Sigmoid colon (tissue), 7 donors: ENCODE data around the gene TMPRSS11F. TPM values are rescaled to one million over a fixed set of nuclear protein-coding genes. Genes with fewer than 3 reads are reported as not detected.
"Not testable (repeated sequence)": the region's sequence is repeated elsewhere in the genome, so short reads cannot be mapped to it uniquely, and the experiment has no call there.

Source experiments
- DNase-seq: peaks from one replicate; pipeline ENCODE4 v3.0.0-alpha.2; 2019
- H3K27ac ChIP-seq, 4 donors: fragments of 200-600 bp; sonication (generic); one replicate each; pipeline ENCODE4 v1.5.1; 2016 to 2019; ENCODE audit warnings: mild to moderate bottlenecking in 1 of 4
- H3K27me3 ChIP-seq, 3 donors: fragments of 200-600 bp; sonication (generic); one replicate each; pipeline ENCODE4 v1.5.1; 2019; ENCODE audit warnings: mild to moderate bottlenecking in 1 of 3
- H3K36me3 ChIP-seq, 4 donors: fragments of 200-600 bp; sonication (generic); one replicate each; pipeline ENCODE4 v1.5.1; 2016 to 2019
- H3K4me1 ChIP-seq, 4 donors: fragments of 200-600 bp; sonication (generic); one replicate each; pipeline ENCODE4 v1.5.1; 2017 to 2019
- H3K4me3 ChIP-seq, 4 donors: fragments of 200-600 bp; sonication (generic); one replicate each; pipeline ENCODE4 v1.5.1; 2017 to 2019; ENCODE audit warnings: mild to moderate bottlenecking in 2 of 4, moderate library complexity in 1 of 4
- H3K9me3 ChIP-seq, 4 donors: fragments of 200-600 bp in 3 of 4; sonication (generic) in 3 of 4; one replicate each; pipeline versions ENCODE4 v1.5.1 to v1.6.1; 2013 to 2019
- CTCF ChIP-seq, 4 experiments: fragments of 450-650 bp in 3 of 4; fragments of 200-600 bp in 1 of 4; IDR thresholded peaks; one replicate each; pipeline ENCODE4 v1.5.1; 2016 to 2019; ENCODE audit warnings: antibody characterized with exemption in 4 of 4, mild to moderate bottlenecking in 3 of 4, moderate library complexity in 2 of 4
- EP300 ChIP-seq, 4 donors: sonication (generic); formaldehyde crosslinking; IDR thresholded peaks; one replicate each; pipeline ENCODE4 v1.6.1; 2017; ENCODE audit warnings: antibody characterized with exemption in 4 of 4
- POLR2A ChIP-seq, 2 donors: fragments of 450-650 bp; IDR thresholded peaks; one replicate each; pipeline ENCODE4 v1.6.1; 2016; ENCODE audit warnings: antibody characterized with exemption in 2 of 2, mild to moderate bottlenecking in 2 of 2, moderate library complexity in 2 of 2
- POLR2AphosphoS5 ChIP-seq, 4 donors: sonication (generic); formaldehyde crosslinking; IDR thresholded peaks; one replicate each; pipeline ENCODE4 v1.6.1; 2017; ENCODE audit warnings: antibody characterized with exemption in 4 of 4
- WGBS, 2 donors: extraction: QIAGEN DNeasy Blood & Tissue Kit; methylation state at CpG; one replicate each; pipeline ENCODE4 v1.1.7; 2013; 5-methylcytosine and 5-hydroxymethylcytosine counted together
- intact Hi-C: fragments of 100-400 bp; cut with DNase I; formaldehyde crosslinking; loops from one replicate; pipeline ENCODE4 v1.15.1; 2023
- polyA plus RNA-seq, 3 donors: library from polyadenylated mRNA; stranded (reverse); fragments of 200-250 nt; gene quantifications; one replicate each; pipeline ENCODE4 v1.2.3, GENCODE V29; 2013
- total RNA-seq, 4 donors: library from RNA; depleted of rRNA; stranded (reverse); fragments of >200 nt; gene quantifications; one replicate each; pipeline ENCODE4 v1.1.0, GENCODE V29; 2016
- donor health status: healthy with polysubstance abuse.
- donor health status: Bipolar disorder and iron deficiency.
- donor health status: healthy.

TMPRSS11F gene
- total RNA-seq = not detected
- polyA plus RNA-seq = not detected

- WGBS, 2 donors = 27 to 43% methylated on average over 3 of the region's 3 CpGs
- TF ChIP-seq CTCF (IDR thresholded peaks at IDR 0.05) (no peak), EP300 (IDR thresholded peaks at IDR 0.05) (no peak), POLR2A (IDR thresholded peaks at IDR 0.05) (no peak), POLR2AphosphoS5 (IDR thresholded peaks at IDR 0.05) (no peak)
- Histone ChIP-seq H3K27me3 (no peaks in the 10 kb centered on the region), H3K4me3 (no peak within 1 kb of the TSS), H3K27ac (no peak within 1 kb of the TSS), H3K9me3 (no peaks in the 10 kb centered on the region), H3K4me1 (no peaks in the 10 kb centered on the region), H3K36me3 (no peaks in the 10 kb centered on the region)
- intact Hi-C loops = no loop called here
- DNase-seq = no peak
These were observed at the start of gene TMPRSS11F for GRCh38 chr4:68129793-68130192. TSS of gene TMPRSS11F (minus strand) at chr4:68129869. CDS start at chr4:68129820, 49 bp downstream.

GRCh38 chr4:68176904-68177303 lies 47.2 kb upstream of the TMPRSS11F start:
- TF ChIP-seq POLR2A (IDR thresholded peaks at IDR 0.05) = no peak
- no peak for TF ChIP-seq CTCF (IDR thresholded peaks at IDR 0.05)
- no peak for TF ChIP-seq EP300 (IDR thresholded peaks at IDR 0.05)
- no peak for TF ChIP-seq POLR2AphosphoS5 (IDR thresholded peaks at IDR 0.05)
- WGBS, 2 donors = 24 to 56% methylated on average over 2 of the region's 2 CpGs
- Histone ChIP-seq H3K4me3 (no peak overlapping the region), H3K27ac (no peak overlapping the region), H3K27me3 (no peaks in the 10 kb centered on the region), H3K4me1 (no peaks in the 10 kb centered on the region), H3K9me3 (no peaks in the 10 kb centered on the region), H3K36me3 (no peaks in the 10 kb centered on the region)
- no peak for DNase-seq
- intact Hi-C loops = loop anchor here (10.0 kb wide), 1 partner anchor 432 kb away; no protein-coding TSS in a partner anchor

GRCh38 chr4:68176500-68176899 lies 46.8 kb upstream of the TMPRSS11F start:
- Histone ChIP-seq H3K9me3 (no peaks in the 10 kb centered on the region), H3K4me1 (no peaks in the 10 kb centered on the region), H3K36me3 (no peaks in the 10 kb centered on the region), H3K4me3 (no peak overlapping the region), H3K27ac (no peak overlapping the region), H3K27me3 (no peaks in the 10 kb centered on the region)
- TF ChIP-seq EP300 (IDR thresholded peaks at IDR 0.05) (no peak), POLR2A (IDR thresholded peaks at IDR 0.05) (no peak), POLR2AphosphoS5 (IDR thresholded peaks at IDR 0.05) (no peak), CTCF (IDR thresholded peaks at IDR 0.05) (no peak)
- DNase-seq = no peak
- intact Hi-C loops = loop anchor here (10.0 kb wide), 1 partner anchor 432 kb away; no protein-coding TSS in a partner anchor
- WGBS, 2 donors = 16 to 49% methylated on average over 1 of the region's 1 CpG

GRCh38 chr4:68175562-68176155 lies 46.0 kb upstream of the TMPRSS11F start:
- TF ChIP-seq CTCF (IDR thresholded peaks at IDR 0.05) = peak in 1 of 4 experiments; percentile 29
- TF ChIP-seq POLR2AphosphoS5 (IDR thresholded peaks at IDR 0.05) = no peak
- 35 to 37% methylated on average over 6 of the region's 6 CpGs for WGBS, 2 donors
- Histone ChIP-seq H3K4me1 (no peaks in the 10 kb centered on the region), H3K27me3 (no peaks in the 10 kb centered on the region), H3K36me3 (no peaks in the 10 kb centered on the region), H3K9me3 (no peaks in the 10 kb centered on the region), H3K27ac (no peak overlapping the region), H3K4me3 (no peak overlapping the region)
- no peak for DNase-seq
- intact Hi-C loops = loop anchor here (10.0 kb wide), 1 partner anchor 431 kb away; no protein-coding TSS in a partner anchor

- not testable (repeated sequence) for H3K4me3 ChIP-seq
These were observed 44.7 kb upstream of the TMPRSS11F start for GRCh38 chr4:68174389-68174788.

GRCh38 chr4:68172147-68172546 lies 42.5 kb upstream of the TMPRSS11F start:
- intact Hi-C loops = loop anchor here (10.0 kb wide), 1 partner anchor 427 kb away; no protein-coding TSS in a partner anchor
- H3K27me3 ChIP-seq, H3K4me3 ChIP-seq, H3K36me3 ChIP-seq, DNase-seq, H3K4me1 ChIP-seq, H3K9me3 ChIP-seq, H3K27ac ChIP-seq: not testable (repeated sequence)
- 79 to 86% methylated on average over 6 of the region's 6 CpGs for WGBS, 2 donors

More at GRCh38 chr4:68174389-68174788, 44.7 kb upstream of the TMPRSS11F start:
- H3K27ac ChIP-seq, H3K27me3 ChIP-seq, H3K36me3 ChIP-seq, DNase-seq, H3K9me3 ChIP-seq, H3K4me1 ChIP-seq: not testable (repeated sequence)
- 73 to 81% methylated on average over 2 of the region's 2 CpGs for WGBS, 2 donors
- intact Hi-C loops = loop anchor here (10.0 kb wide), 1 partner anchor 430 kb away; no protein-coding TSS in a partner anchor
